ENCODE results near the gene ATG16L2. TPM values are rescaled to one million over a fixed set of nuclear protein-coding genes. Genes with fewer than 3 reads are reported as not detected.

The ATG16L2 gene
- total and polyA plus RNA-seq, 9 of the 15 experiments (the other 6 are each of a cell fraction or from before 2014, with no cell fraction given) = 0.18 to 11.2 (median 6.2) TPM

- 0 out of 2 replicates have a peak, but pooled peaks have one; percentile 33 for TF ChIP-seq ZBTB40 (IDR thresholded peaks at IDR 0.05)
- TF ChIP-seq ZBTB40 (CRISPR knock-in tag; IDR thresholded peaks at IDR 0.05) = no peak
- TF ChIP-seq MTA3 (IDR thresholded peaks at IDR 0.05; ENCODE audit: borderline replicate concordance) = 0 out of 2 replicates have a peak, but pooled peaks have one; percentile 56
- 0 out of 2 replicates have a peak, but pooled peaks have one; percentile 10 for TF ChIP-seq ZNF239 (CRISPR knock-in tag; IDR thresholded peaks at IDR 0.05)
- TF ChIP-seq ETV1 (tag; conservative IDR thresholded peaks at IDR 0.05; ENCODE audit: low read depth) = no peak
- no peak for TF ChIP-seq FOXK1 (CRISPR knock-in tag; IDR thresholded peaks at IDR 0.05; ENCODE audit: borderline replicate concordance)
- peak; percentile 21 for TF ChIP-seq POLR2B (IDR thresholded peaks at IDR 0.05; ENCODE audit: low read depth, partially characterized antibody)
- TF ChIP-seq ILF3 (IDR thresholded peaks at IDR 0.05; ENCODE audit: borderline replicate concordance) = no peak
- no peak for TF ChIP-seq NFXL1 (CRISPR knock-in tag; IDR thresholded peaks at IDR 0.05)
- peak; percentile 24 to 32; a peak in 3 of 4 replicates for TF ChIP-seq RAD21 (CRISPR knock-in tag; conservative IDR thresholded peaks at IDR 0.05 in 1 of 2, IDR thresholded peaks at IDR 0.05 in 1 of 2)
- no peak for TF ChIP-seq ELK1 (CRISPR knock-in tag; IDR thresholded peaks at IDR 0.05)
Measured at GRCh38 chr11:72814286-72815109, at the start of gene ATG16L2 (continued).

Measured in K562 (cell line).